EH (cell line): Measurements from ENCODE around the gene PATJ.
A peak's percentile ranks its signal among the peaks of the same experiment; 100 is the strongest.
"Not testable (repeated sequence)": the region's sequence is repeated elsewhere in the genome, so short reads cannot be mapped to it uniquely, and the experiment has no call there.

Experiments
- DNase-seq: peaks from one replicate; pipeline ENCODE4 v3.0.0-alpha.2; 2015; ENCODE audit warnings: low read depth

PATJ gene

DNA sequence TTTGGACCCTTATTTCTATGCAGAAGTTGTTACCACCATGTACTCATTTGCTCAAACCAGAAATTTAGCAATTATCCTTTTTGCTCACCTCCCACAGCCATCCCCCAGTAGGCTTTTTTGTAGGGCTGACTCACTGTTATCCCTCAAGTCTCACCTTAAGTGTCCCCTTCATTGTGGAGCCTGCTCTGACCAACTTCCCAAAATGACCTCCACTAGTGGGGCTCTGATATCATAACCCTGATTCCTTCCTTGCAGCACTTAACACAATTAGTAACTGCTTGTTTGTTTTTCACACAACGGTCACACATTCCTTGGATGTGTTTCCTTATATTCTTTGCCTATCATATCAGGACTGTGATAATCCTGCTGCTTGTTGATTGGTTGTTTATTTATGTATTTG is 76.7 kb downstream of the PATJ start:
- DNase-seq = no peak

DNA sequence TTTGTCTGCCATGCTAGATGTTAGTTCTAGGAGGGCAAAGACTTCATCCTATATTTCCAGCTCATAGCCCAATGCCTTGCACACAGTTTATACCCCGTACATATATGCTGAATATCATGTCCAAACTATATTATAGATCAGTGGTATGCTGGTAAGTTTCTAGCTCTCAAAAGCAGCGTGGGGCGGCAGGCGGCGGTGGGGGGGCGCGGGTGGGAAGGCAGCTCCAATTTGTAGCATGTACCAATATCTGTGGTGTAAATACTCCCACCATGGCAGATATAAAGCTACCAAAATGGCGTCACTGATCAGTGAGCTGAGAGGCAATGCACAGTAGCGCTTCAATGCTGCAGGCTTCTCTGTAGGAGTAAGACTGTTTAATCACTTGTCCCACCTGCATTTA is 77.1 kb downstream of the PATJ start:
- DNase-seq = no peak

DNA sequence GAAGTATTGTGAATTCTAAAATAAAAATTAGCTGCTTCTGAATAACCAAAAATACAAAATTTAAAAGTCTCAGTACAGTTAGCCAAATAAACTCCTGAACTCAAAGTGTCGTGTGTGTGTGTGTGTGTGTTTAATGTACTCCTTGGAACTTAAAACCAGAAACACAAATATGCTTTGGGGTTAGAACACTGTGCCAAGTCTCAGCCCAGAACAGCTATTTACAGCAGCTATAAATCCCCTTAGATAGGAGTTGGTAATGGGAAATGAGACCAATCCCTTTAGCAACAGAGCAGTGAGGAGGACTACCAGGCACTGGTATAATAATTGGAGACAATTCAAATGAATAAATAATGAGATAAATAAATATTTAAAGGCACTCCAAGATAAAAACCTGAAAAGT is 83.1 kb downstream of the PATJ start:
- DNase-seq = peak; percentile 67

- DNase-seq = no peak
These were observed 86.5 kb downstream of the PATJ start for GRCh38 chr1:61828805-61829204.

DNA sequence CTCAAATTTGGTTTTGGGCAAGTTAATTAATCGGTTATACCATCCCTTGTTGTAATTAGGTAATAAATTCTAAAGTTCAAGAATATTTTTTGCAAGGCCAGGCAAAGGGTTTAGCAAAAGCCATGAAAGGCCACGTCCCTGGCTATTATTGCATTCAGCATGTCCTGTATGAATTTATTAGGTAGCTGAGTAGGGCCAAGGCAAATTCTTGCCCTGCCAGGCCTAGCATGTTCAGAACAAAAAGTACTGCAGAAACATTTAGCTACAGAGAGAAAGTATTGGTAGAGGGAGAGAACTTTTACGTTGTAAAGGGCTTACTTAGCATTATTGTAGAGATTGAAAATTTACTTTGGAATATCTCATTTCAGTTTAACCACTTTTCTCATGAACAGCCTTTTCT is 94.4 kb downstream of the PATJ start:
- no peak for DNase-seq

DNA sequence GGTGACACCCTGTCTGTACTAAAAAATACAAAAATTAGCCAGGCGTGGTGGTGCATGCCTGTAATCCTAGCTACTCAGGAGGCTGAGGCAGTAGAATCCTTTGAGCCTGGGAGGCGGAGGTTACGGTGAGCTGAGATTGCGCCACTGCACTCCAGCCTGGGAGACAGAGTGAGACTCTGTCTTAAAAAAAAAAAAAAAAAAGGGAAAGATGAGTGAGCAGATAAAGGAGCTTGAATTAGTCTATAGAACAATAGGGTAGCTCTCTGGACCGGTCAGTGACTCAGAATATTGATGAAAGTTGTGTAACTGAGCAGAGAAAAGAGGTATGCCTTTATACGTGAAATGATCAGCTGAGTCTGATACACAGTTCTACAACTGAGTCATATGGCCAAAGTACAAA is 95.3 kb downstream of the PATJ start:
- not testable (repeated sequence) for DNase-seq

- peak; percentile 83 for DNase-seq
These were observed 97.4 kb downstream of the PATJ start for GRCh38 chr1:61839679-61840078.

GRCh38 chr1:61842036-61842435 is 99.8 kb downstream of the PATJ start:
- DNase-seq = no peak

- peak; percentile 20 for DNase-seq
These were observed 100.7 kb downstream of the PATJ start for GRCh38 chr1:61842863-61843514.

DNA sequence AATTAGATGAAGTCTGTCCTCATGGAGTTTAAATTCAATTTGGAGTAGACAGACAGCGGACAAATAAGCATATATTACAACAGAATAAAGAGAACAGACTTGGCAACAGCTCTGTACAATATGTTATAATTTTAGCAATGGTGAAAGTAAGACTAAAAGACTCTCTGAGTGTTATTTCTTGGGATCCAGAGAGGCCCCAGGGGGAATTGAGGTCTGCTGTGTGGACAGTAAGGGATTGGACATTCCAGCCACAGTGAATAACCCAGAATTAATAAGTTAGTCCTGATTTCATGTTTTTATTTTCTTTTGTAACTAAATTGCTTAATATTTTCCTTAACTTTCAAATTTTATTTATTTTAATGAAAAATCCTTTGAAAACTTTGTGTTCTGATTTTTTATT is 101.7 kb downstream of the PATJ start:
- DNase-seq = peak; percentile 11

DNA sequence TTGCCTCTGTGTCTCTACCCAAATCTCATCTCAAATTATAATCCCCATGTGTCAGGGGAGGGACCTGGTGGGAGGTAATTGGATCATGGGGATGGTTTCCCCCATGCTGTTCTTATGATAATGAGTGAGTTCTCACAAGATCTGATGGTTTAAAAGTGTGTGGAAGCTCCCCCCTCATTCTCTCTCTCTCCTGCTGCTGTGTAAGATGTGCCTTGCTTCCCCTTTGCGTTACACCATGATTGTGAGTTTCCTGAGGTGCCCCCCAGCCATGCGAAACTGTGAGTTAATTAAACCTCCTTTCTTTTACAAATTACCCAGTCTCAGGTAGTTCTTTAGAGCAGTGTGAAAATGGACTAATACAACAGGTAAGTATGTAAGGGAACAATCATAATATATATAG is 102.4 kb downstream of the PATJ start:
- not testable (repeated sequence) for DNase-seq

DNA sequence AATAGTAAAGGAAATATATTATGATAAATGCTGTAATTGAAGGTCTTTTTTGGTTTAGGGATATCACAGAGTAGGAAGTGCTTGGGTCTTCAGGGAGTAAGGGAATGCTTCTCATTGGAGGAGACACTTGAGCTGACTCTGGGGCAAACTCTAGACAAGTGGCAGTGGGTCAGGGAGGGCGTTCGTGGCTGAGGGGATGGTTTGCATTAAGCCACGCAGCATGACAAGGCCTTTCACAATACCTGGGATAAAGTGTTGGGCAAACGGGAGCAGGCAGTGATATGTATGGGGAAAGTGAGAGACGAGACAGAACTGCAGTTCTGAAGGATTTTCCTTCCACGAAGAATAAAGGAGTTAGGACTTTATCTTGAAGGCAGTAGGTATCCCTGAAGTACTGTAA is 109.0 kb downstream of the PATJ start:
- DNase-seq = no peak

GRCh38 chr1:61851849-61852669 is 109.8 kb downstream of the PATJ start:
- DNase-seq = peak; percentile 77

DNA sequence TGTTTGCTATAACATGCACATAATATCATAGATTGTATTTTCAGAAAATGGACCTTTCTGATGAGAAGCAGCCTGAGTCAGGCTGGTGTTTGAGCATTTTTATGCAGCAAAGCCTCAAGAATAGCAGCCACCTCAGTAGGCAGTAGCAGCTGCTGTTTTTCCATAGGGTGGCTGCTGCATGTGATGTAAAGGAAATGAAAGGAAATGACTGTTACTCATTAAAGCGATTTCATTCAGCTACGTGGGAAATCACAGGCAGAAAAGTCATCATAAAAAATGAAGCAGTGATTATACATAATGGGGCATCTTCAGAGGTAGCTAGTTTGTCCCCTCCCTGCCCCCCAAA is 110.4 kb downstream of the PATJ start:
- DNase-seq = no peak

- DNase-seq = peak; percentile 51
These were observed 111.3 kb downstream of the PATJ start for GRCh38 chr1:61853583-61853982.

DNA sequence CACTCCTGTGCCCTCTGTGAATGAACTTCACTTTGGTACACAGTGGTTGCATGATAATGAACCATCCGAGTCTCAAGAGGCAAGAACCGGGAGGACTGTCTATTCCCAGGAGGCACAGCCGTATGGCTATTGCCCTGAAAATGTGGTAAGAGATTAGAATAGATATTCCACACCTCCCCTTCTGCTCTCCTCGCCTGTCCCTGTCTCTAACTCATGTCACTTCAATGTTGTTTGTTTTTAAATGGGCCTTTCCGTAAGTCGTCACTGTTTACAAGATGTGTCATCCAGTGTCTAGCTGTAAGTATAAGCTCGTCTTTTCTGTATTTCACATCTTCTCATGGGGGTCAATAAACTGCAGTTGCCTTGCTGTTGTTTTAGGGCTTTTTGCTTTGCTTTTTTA is 122.2 kb downstream of the PATJ start:
- no peak for DNase-seq

GRCh38 chr1:61865646-61866220 is 123.5 kb downstream of the PATJ start:
- no peak for DNase-seq

DNA sequence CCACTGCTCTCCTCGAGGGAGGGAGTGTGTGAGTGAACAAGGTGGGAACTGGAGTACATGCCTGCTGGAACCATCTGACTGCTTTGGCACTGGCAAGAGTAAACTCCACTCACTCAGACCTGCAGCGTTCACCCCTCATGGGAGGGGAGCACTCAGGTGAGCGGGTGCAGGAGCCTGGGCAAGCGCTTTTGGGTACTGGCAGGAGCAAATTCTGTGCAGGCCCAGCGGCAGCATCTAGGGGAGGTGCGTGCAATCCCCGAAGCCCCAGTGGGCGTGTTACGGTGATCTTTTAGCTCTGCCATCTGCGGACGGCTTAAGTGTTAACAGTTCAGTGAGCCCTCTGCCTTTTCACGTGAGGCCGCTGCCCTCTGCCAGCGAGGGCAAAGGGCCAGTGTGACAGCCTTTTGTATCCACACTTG is 127.4 kb downstream of the PATJ start:
- DNase-seq = no peak

GRCh38 chr1:61872206-61872605 is 129.9 kb downstream of the PATJ start:
- DNase-seq = no peak

GRCh38 chr1:61873581-61873980 is 131.3 kb downstream of the PATJ start:
- DNase-seq = no peak

GRCh38 chr1:61873994-61874393 is 131.7 kb downstream of the PATJ start:
- DNase-seq = no peak

DNA sequence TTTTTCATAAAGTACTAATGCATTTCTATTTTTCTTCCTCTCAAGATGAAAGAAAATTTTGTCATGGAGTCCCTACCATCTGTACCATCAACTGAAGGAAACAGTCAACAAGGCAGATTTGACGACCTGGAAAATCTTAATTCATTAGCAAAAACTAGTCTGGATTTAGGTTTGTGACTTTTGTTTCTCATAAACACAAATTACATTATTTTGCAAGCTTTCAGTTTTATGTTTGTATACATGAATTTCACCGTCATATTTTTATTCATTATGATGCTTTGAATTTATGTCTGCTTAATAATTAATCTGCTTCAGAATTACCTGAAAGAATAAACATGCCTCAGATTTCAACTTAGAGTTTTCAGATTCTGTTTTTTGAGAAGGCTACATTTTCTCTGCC is 132.9 kb downstream of the PATJ start:
- DNase-seq = no peak

DNA sequence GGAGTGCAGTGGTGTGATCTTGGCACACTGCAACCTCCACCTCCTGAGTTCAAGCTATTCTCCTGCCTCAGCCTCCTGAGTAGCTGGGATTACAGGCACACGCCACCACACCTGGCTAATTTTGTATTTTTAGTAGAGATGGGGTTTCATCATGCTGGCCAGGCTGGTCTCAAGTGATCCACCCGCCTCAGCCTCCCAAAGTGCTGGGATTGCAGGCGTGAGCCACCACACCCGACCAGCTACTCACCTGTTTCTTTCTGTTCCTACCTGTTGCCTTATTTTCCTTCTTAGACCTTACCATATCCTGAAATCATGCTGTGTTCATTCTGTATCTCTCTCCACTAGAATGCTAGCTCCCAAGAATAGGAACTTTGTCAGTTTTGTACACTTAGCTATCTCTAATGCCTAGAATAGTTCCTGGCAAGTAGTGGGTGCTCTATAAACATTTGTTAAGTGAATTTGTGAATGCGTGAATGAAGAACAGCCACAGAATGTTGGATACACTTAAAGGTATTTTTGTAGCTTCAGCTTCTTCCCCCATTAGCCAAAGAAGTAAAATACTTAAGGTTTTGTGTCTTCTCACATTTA is 137.7 kb downstream of the PATJ start:
- DNase-seq = not testable (repeated sequence)
